Measurements from ENCODE around the gene NAA25.

DNA sequence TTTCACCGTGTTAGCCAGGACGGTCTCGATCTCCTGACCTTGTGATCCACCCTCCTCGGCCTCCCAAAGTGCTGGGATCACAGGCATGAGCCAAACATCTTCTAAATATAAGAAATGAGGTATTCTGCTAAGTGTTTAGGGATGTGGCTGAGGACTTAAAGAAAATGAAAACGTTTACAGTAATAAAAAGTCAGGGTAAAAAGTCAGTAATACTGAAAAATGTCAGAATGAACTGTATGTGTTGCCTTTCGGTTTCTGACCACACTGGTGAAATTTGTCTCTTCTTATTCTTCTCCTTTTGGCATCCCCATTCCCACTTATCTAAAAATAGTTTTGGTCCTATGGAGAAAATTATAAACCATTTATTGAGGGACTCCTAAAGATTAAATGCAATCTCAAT, 116.1 kb downstream of the NAA25 start:
- TF ChIP-seq RAD21 (IDR thresholded peaks at IDR 0.05) (no peak), EGR1 (IDR thresholded peaks at IDR 0.05; ENCODE audit: low read depth in 2 of 2) (no peak), TAF1 (conservative IDR thresholded peaks at IDR 0.05) (no peak), HNF4A (conservative IDR thresholded peaks at IDR 0.05) (no peak), SP1 (IDR thresholded peaks at IDR 0.05) (no peak), JUND (IDR thresholded peaks at IDR 0.05) (no peak), RXRA (IDR thresholded peaks at IDR 0.05) (no peak)
- TF ChIP-seq, protein P1, sequence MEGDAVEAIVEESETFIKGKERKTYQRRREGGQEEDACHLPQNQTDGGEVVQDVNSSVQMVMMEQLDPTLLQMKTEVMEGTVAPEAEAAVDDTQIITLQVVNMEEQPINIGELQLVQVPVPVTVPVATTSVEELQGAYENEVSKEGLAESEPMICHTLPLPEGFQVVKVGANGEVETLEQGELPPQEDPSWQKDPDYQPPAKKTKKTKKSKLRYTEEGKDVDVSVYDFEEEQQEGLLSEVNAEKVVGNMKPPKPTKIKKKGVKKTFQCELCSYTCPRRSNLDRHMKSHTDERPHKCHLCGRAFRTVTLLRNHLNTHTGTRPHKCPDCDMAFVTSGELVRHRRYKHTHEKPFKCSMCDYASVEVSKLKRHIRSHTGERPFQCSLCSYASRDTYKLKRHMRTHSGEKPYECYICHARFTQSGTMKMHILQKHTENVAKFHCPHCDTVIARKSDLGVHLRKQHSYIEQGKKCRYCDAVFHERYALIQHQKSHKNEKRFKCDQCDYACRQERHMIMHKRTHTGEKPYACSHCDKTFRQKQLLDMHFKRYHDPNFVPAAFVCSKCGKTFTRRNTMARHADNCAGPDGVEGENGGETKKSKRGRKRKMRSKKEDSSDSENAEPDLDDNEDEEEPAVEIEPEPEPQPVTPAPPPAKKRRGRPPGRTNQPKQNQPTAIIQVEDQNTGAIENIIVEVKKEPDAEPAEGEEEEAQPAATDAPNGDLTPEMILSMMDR (IDR thresholded peaks at IDR 0.05; ENCODE audit: low read depth, low read length, missing input control) = no peak
- TF ChIP-seq, protein P2, sequence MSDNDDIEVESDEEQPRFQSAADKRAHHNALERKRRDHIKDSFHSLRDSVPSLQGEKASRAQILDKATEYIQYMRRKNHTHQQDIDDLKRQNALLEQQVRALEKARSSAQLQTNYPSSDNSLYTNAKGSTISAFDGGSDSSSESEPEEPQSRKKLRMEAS (IDR thresholded peaks at IDR 0.05) = no peak

Data from liver (tissue), 3 donors.